K562 (cell line): ENCODE data around the gene IP6K1. TPM values are rescaled to one million over a fixed set of nuclear protein-coding genes. Genes with fewer than 3 reads are reported as not detected.

Experiments used
- ZNF217 ChIP-seq: sonication (generic); formaldehyde crosslinking; IDR thresholded peaks from 2 replicates; pipeline ENCODE4 v1.8.0; 2022; ENCODE audit warnings: mild to moderate bottlenecking, missing genetic modification reagents
- polyA plus RNA-seq, 8 experiments: library from polyadenylated mRNA; depleted of rRNA in 4 of 8; stranded (reverse) in 5 of 8; unstranded in 3 of 8; fragments of >200 nt; fragmentation: Nextera tagmentation in 2 of 8; fragmentation: Illumina TruSeq in 1 of 8; extraction: Ambion mirVana in 2 of 8; extraction: Trizol in 1 of 8; gene quantifications; 2 replicates each; pipeline versions ENCODE4 v1.2.1 to v1.2.3, GENCODE V29; 2011 to 2014; ENCODE audit warnings: inconsistent platforms in 1 of 8, missing spikeins in 1 of 8
- total RNA-seq, 7 experiments: library from RNA; depleted of rRNA in 6 of 7; stranded (reverse); fragments of >200 nt in 6 of 7; fragmentation: Illumina TruSeq in 2 of 7; extraction: Trizol in 2 of 7; gene quantifications; 2 replicates each; pipeline versions ENCODE4 v1.2.1 to v1.2.3, GENCODE V29; 2011 to 2021; ENCODE audit warnings: low replicate concordance in 1 of 7
- TF ChIP-seq, protein P1 (sequence below): fragments of 150-350 bp; conservative IDR thresholded peaks from 2 replicates; pipeline ENCODE4 v1.6.1; 2014; ENCODE audit warnings: low read length
- TF ChIP-seq, protein P2 (sequence below): IDR thresholded peaks from 3 replicates; pipeline ENCODE4 v1.6.1; 2011; ENCODE audit warnings: borderline replicate concordance, mild to moderate bottlenecking, moderate library complexity; ENCODE audit not compliant: insufficient read length; ENCODE audit errors: extremely low read depth
- TF ChIP-seq, protein P3 (sequence below): conservative IDR thresholded peaks from 2 replicates; pipeline ENCODE4 v1.6.1; 2011; ENCODE audit warnings: low read depth, mild to moderate bottlenecking, low read length; ENCODE audit not compliant: control insufficient read depth
- TF ChIP-seq, protein P4 (sequence below): fragments of 250-450 bp; sonication (Bioruptor Pico); IDR thresholded peaks from 2 replicates; pipeline ENCODE4 v1.5.0; 2020; ENCODE audit warnings: mild to moderate bottlenecking, borderline replicate concordance

IP6K1 gene
- total and polyA plus RNA-seq, 9 of the 15 experiments (the other 6 are each of a cell fraction or from before 2014, with no cell fraction given): 0.46 to 29.2 (median 13.1) TPM

DNA sequence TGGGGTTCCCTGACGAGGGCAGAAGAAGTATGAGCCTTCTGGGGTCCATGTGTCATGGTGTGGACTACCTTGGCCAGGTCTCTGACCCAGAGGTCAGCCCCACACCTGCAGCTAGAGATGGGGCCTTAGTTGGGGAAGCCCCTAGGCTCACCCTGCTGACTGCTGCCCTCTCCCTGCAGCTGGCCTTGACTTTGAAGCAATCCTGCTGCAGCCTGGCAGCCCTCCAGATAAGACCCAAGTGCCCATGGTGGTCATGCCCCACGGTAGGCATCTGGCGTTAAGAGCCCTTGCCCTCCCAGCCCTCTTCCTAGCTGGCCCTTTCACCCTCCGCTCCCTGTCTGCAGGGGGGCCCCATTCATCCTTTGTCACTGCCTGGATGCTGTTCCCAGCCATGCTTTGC lies 104.8 kb downstream of the IP6K1 start (continued):
- TF ChIP-seq, protein P1, sequence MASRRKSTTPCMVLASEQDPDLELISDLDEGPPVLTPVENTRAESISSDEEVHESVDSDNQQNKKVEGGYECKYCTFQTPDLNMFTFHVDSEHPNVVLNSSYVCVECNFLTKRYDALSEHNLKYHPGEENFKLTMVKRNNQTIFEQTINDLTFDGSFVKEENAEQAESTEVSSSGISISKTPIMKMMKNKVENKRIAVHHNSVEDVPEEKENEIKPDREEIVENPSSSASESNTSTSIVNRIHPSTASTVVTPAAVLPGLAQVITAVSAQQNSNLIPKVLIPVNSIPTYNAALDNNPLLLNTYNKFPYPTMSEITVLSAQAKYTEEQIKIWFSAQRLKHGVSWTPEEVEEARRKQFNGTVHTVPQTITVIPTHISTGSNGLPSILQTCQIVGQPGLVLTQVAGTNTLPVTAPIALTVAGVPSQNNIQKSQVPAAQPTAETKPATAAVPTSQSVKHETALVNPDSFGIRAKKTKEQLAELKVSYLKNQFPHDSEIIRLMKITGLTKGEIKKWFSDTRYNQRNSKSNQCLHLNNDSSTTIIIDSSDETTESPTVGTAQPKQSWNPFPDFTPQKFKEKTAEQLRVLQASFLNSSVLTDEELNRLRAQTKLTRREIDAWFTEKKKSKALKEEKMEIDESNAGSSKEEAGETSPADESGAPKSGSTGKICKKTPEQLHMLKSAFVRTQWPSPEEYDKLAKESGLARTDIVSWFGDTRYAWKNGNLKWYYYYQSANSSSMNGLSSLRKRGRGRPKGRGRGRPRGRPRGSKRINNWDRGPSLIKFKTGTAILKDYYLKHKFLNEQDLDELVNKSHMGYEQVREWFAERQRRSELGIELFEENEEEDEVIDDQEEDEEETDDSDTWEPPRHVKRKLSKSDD: no peak
- TF ChIP-seq, protein P2, sequence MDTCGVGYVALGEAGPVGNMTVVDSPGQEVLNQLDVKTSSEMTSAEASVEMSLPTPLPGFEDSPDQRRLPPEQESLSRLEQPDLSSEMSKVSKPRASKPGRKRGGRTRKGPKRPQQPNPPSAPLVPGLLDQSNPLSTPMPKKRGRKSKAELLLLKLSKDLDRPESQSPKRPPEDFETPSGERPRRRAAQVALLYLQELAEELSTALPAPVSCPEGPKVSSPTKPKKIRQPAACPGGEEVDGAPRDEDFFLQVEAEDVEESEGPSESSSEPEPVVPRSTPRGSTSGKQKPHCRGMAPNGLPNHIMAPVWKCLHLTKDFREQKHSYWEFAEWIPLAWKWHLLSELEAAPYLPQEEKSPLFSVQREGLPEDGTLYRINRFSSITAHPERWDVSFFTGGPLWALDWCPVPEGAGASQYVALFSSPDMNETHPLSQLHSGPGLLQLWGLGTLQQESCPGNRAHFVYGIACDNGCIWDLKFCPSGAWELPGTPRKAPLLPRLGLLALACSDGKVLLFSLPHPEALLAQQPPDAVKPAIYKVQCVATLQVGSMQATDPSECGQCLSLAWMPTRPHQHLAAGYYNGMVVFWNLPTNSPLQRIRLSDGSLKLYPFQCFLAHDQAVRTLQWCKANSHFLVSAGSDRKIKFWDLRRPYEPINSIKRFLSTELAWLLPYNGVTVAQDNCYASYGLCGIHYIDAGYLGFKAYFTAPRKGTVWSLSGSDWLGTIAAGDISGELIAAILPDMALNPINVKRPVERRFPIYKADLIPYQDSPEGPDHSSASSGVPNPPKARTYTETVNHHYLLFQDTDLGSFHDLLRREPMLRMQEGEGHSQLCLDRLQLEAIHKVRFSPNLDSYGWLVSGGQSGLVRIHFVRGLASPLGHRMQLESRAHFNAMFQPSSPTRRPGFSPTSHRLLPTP: no peak
- TF ChIP-seq, protein P3, sequence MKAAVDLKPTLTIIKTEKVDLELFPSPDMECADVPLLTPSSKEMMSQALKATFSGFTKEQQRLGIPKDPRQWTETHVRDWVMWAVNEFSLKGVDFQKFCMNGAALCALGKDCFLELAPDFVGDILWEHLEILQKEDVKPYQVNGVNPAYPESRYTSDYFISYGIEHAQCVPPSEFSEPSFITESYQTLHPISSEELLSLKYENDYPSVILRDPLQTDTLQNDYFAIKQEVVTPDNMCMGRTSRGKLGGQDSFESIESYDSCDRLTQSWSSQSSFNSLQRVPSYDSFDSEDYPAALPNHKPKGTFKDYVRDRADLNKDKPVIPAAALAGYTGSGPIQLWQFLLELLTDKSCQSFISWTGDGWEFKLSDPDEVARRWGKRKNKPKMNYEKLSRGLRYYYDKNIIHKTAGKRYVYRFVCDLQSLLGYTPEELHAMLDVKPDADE: no peak
- no peak for TF ChIP-seq ZNF217 (CRISPR knock-in tag)
- TF ChIP-seq, protein P4, sequence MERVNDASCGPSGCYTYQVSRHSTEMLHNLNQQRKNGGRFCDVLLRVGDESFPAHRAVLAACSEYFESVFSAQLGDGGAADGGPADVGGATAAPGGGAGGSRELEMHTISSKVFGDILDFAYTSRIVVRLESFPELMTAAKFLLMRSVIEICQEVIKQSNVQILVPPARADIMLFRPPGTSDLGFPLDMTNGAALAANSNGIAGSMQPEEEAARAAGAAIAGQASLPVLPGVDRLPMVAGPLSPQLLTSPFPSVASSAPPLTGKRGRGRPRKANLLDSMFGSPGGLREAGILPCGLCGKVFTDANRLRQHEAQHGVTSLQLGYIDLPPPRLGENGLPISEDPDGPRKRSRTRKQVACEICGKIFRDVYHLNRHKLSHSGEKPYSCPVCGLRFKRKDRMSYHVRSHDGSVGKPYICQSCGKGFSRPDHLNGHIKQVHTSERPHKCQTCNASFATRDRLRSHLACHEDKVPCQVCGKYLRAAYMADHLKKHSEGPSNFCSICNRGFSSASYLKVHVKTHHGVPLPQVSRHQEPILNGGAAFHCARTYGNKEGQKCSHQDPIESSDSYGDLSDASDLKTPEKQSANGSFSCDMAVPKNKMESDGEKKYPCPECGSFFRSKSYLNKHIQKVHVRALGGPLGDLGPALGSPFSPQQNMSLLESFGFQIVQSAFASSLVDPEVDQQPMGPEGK (CRISPR knock-in tag): no peak
- TF ChIP-seq, all 486 proteins: peak for 0
